A549 (cell line): ENCODE results near the gene HOMER2. TPM values are rescaled to one million over a fixed set of nuclear protein-coding genes. Genes with fewer than 3 reads are reported as not detected.
A peak's percentile ranks its signal among the peaks of the same experiment; 100 is the strongest.

ENCODE experiments used
- ATAC-seq, 2 experiments: fragments of 200-7000 bp in 1 of 2; fragments of >200 bp in 1 of 2; cut with Nextera tagmentation in 1 of 2; cut with Tn5 transposase in 1 of 2; 3 replicates each; pipeline versions ENCODE4 v1.8.0 to v1.9.1; 2018 to 2020; ENCODE audit warnings: mild to moderate bottlenecking in 1 of 2, moderate library complexity in 1 of 2
- CTCF ChIA-PET: fragments of 300-600 bp; sonication (Branson Sonifier 250); formaldehyde crosslinking; extraction: SDS; loops from one replicate; lab custom pipeline; 2021; ENCODE audit warnings: antibody characterized with exemption, inconsistent platforms; lab: Yijun Ruan, JAX
- POLR2A ChIA-PET: fragments of 350-600 bp; formaldehyde crosslinking; extraction: SDS; loops from one replicate; lab custom pipeline; 2021; ENCODE audit warnings: antibody characterized with exemption, inconsistent platforms; lab: Yijun Ruan, JAX
- DNase-seq, 2 experiments: peaks; one replicate each; pipeline versions ENCODE4 v3.0.0 to v3.0.0-alpha.2; 2011 to 2016; ENCODE audit warnings: low read depth in 1 of 2, low spot score in 1 of 2
- FAIRE-seq: peaks from 2 replicates; lab custom pipeline; 2011; peaks lifted over from hg19 to GRCh38; lab: Jason Lieb, UNC
- H3K27ac ChIP-seq, 2 experiments: fragments of >200 bp; sonication (Bioruptor Twin); formaldehyde crosslinking; 3 replicates each; pipeline ENCODE4 v1.5.1; 2016 to 2017
- H3K4me1 ChIP-seq: fragments of >200 bp; sonication (Bioruptor Twin); formaldehyde crosslinking; 3 replicates; pipeline ENCODE4 v1.6.1; 2016
- H3K4me2 ChIP-seq: fragments of >200 bp; sonication (Bioruptor Twin); formaldehyde crosslinking; 3 replicates; pipeline ENCODE4 v1.6.1; 2016
- H3K4me3 ChIP-seq: fragments of >200 bp; sonication (Bioruptor Twin); formaldehyde crosslinking; 3 replicates; pipeline ENCODE4 v1.5.1; 2016
- H3K9me3 ChIP-seq: fragments of >200 bp; sonication (Bioruptor Twin); formaldehyde crosslinking; 3 replicates; pipeline ENCODE4 v1.6.1; 2016
- BCL3 ChIP-seq: fragments of >200 bp; sonication (Bioruptor Twin); formaldehyde crosslinking; IDR thresholded peaks from 3 replicates; pipeline ENCODE4 v1.6.1; 2016
- BHLHE40 ChIP-seq: IDR thresholded peaks from 2 replicates; pipeline ENCODE4 v1.6.1; 2012; ENCODE audit warnings: low read depth, low read length, inconsistent platforms
- CEBPB ChIP-seq, 2 experiments: fragments of >200 bp in 1 of 2; sonication (Bioruptor Twin) in 1 of 2; formaldehyde crosslinking in 1 of 2; IDR thresholded peaks; 2 replicates each; pipeline ENCODE4 v1.6.1; 2012 to 2016
- CTCF ChIP-seq: fragments of >200 bp; sonication (Bioruptor Twin); formaldehyde crosslinking; IDR thresholded peaks from 3 replicates; pipeline ENCODE4 v1.5.1; 2016
- EHF ChIP-seq: fragments of 250-450 bp; sonication (Bioruptor Pico); IDR thresholded peaks from 2 replicates; pipeline ENCODE4 v1.5.0; 2020; ENCODE audit warnings: mild to moderate bottlenecking
- HDAC2 ChIP-seq: fragments of 200-600 bp; sonication (generic); IDR thresholded peaks from 2 replicates; pipeline ENCODE4 v1.6.1; 2016
- HMGXB4 ChIP-seq: fragments of 250-450 bp; sonication (Bioruptor Pico); IDR thresholded peaks from 2 replicates; pipeline ENCODE4 v1.5.0; 2021; ENCODE audit warnings: mild to moderate bottlenecking, moderate library complexity, borderline replicate concordance
- HOXB13 ChIP-seq: fragments of 250-450 bp; sonication (Bioruptor Pico); IDR thresholded peaks from 2 replicates; pipeline ENCODE4 v1.5.0; 2020; ENCODE audit warnings: low read depth, mild to moderate bottlenecking, moderate library complexity
- HOXB5 ChIP-seq: fragments of 250-450 bp; sonication (Bioruptor Pico); IDR thresholded peaks from 2 replicates; pipeline ENCODE4 v1.5.0; 2020; ENCODE audit warnings: mild to moderate bottlenecking, moderate library complexity
- KDM1A ChIP-seq: fragments of 200-600 bp; sonication (generic); IDR thresholded peaks from 2 replicates; pipeline ENCODE4 v1.6.1; 2016; ENCODE audit warnings: low read depth, mild to moderate bottlenecking
- MAZ ChIP-seq: fragments of 150-350 bp; IDR thresholded peaks from 2 replicates; pipeline ENCODE4 v1.6.1; 2014; ENCODE audit warnings: antibody characterized with exemption, low read depth, low read length, borderline replicate concordance
- PBX3 ChIP-seq: IDR thresholded peaks from 2 replicates; pipeline ENCODE4 v1.6.1; 2012
- POLR2A ChIP-seq: IDR thresholded peaks from 2 replicates; pipeline ENCODE4 v1.6.1; 2012; ENCODE audit warnings: mild to moderate bottlenecking, low read length
- RAD21 ChIP-seq, 2 experiments: fragments of >200 bp in 1 of 2; sonication (Bioruptor Twin) in 1 of 2; formaldehyde crosslinking in 1 of 2; IDR thresholded peaks in 1 of 2; conservative IDR thresholded peaks in 1 of 2; 2 replicates in 1 of 2; 3 replicates in 1 of 2; pipeline ENCODE4 v1.6.1; 2012 to 2018; ENCODE audit warnings: inconsistent platforms in 1 of 2
- RFX5 ChIP-seq: fragments of 450-650 bp; IDR thresholded peaks from 2 replicates; pipeline ENCODE4 v1.7.1; 2014; ENCODE audit warnings: antibody characterized with exemption, mild to moderate bottlenecking, moderate library complexity
- RNF2 ChIP-seq: fragments of 200-600 bp; sonication (generic); IDR thresholded peaks from 2 replicates; pipeline ENCODE4 v1.6.1; 2016; ENCODE audit warnings: low read depth, mild to moderate bottlenecking, antibody characterized with exemption, moderate library complexity, borderline replicate concordance
- SREBF2 ChIP-seq: fragments of 450-650 bp; IDR thresholded peaks from 2 replicates; pipeline ENCODE4 v1.6.1; 2014; ENCODE audit warnings: mild to moderate bottlenecking, moderate library complexity
- TFCP2L1 ChIP-seq: fragments of 250-450 bp; sonication (Bioruptor Pico); IDR thresholded peaks from 2 replicates; pipeline ENCODE4 v1.5.0; 2021; ENCODE audit warnings: mild to moderate bottlenecking
- TP53 ChIP-seq: fragments of 250-450 bp; sonication (Bioruptor Pico); IDR thresholded peaks from 2 replicates; pipeline ENCODE4 v1.5.0; 2021; ENCODE audit warnings: mild to moderate bottlenecking, moderate library complexity
- ZFP36 ChIP-seq: fragments of 450-650 bp; IDR thresholded peaks from 2 replicates; pipeline ENCODE4 v1.6.1; 2014; ENCODE audit warnings: borderline replicate concordance; ENCODE audit not compliant: partially characterized antibody
- ZSCAN20 ChIP-seq: fragments of 250-450 bp; sonication (Bioruptor Pico); IDR thresholded peaks from 2 replicates; pipeline ENCODE4 v1.8.0; 2022; ENCODE audit warnings: mild to moderate bottlenecking, moderate library complexity
- WGBS: methylation state at CpG from one replicate; pipeline ENCODE4 v1.1.6; 2017; ENCODE audit errors: missing lambda C conversion rate; 5-methylcytosine and 5-hydroxymethylcytosine counted together
- polyA plus RNA-seq, 4 experiments: library from polyadenylated mRNA; depleted of rRNA in 3 of 4; stranded (reverse); fragments of >200 nt; fragmentation: RNase III in 1 of 4; extraction: RNeasy Plus Mini Kit Qiagen cat#74134 plus additional on column Dnase treatment in 1 of 4; gene quantifications; 2 replicates in 3 of 4; 3 replicates in 1 of 4; pipeline ENCODE4 v1.2.3, GENCODE V29; 2011 to 2017

Gene HOMER2
- polyA plus RNA-seq, 2 of the 4 experiments (the other 2 are of a cell fraction): 9.4 to 15.4 TPM

GRCh38 chr15:82808634-82809041, 143.9 kb downstream of the HOMER2 start:
- no peaks in the 10 kb centered on the region for H3K9me3 ChIP-seq
- peak overlapping the region; percentile 77 for H3K4me2 ChIP-seq
- peaks cover 17% of the 10 kb centered on the region for H3K4me1 ChIP-seq
- 60% methylated on average over 9 of the region's 9 CpGs for WGBS
- POLR2A ChIA-PET: interaction anchor here (0.9 kb wide), 2 partner anchors 58 to 268 kb away, joined by 3 to 4 read pairs; partner anchors contain the start of gene RPS17
- ATAC-seq: no peak
- no peak for TF ChIP-seq HOXB13 (CRISPR knock-in tag)
- TF ChIP-seq CTCF: no peak
- TF ChIP-seq HMGXB4 (CRISPR knock-in tag): no peak
- TF ChIP-seq CEBPB (IDR thresholded peaks at IDR 0.05): no peak
- TF ChIP-seq BHLHE40: no peak
- no peak for TF ChIP-seq HDAC2
- no peak for TF ChIP-seq HOXB5 (CRISPR knock-in tag)
- no peak for TF ChIP-seq TFCP2L1 (CRISPR knock-in tag)
- no peak for TF ChIP-seq ZFP36
- TF ChIP-seq RFX5: no peak
- TF ChIP-seq TP53 (CRISPR knock-in tag): no peak
- no peak for TF ChIP-seq ZSCAN20 (CRISPR knock-in tag)
- no peak for TF ChIP-seq MAZ
- no peak for TF ChIP-seq KDM1A
- no peak for TF ChIP-seq SREBF2
- no peak for TF ChIP-seq RNF2
- no peak for TF ChIP-seq POLR2A
- TF ChIP-seq RAD21 (conservative IDR thresholded peaks at IDR 0.05 in 1 of 2, IDR thresholded peaks at IDR 0.05 in 1 of 2): no peak
- TF ChIP-seq BCL3: no peak
- CTCF ChIA-PET: interaction anchor here (0.6 to 2.4 kb wide), 7 partner anchors 9 to 369 kb away, joined by 3 to 6 read pairs (median 3); partner anchors contain the start of gene RPS17
- no peak for DNase-seq
- no peak for FAIRE-seq
- H3K4me3 ChIP-seq: peak overlapping the region; percentile 65; the same call in 2 of the 3 replicates
- peak overlapping the region; percentile 34 to 78; a peak in 5 of 6 replicates for H3K27ac ChIP-seq

- ATAC-seq (no peak), DNase-seq (no peak), FAIRE-seq (no peak)
- ChIA-PET CTCF (interaction anchor here (0.7 to 2.4 kb wide), 5 partner anchors 8 to 268 kb away, joined by 3 to 6 read pairs (median 3); partner anchors contain the start of gene RPS17), POLR2A (interaction anchor here (0.9 kb wide), 2 partner anchors 58 to 268 kb away, joined by 3 to 4 read pairs; partner anchors contain the start of gene RPS17)
- Histone ChIP-seq H3K9me3 (no peaks in the 10 kb centered on the region), H3K27ac (no peak overlapping the region; a peak in 1 of 6 replicates), H3K4me1 (peaks cover 17% of the 10 kb centered on the region), H3K4me2 (peak overlapping the region; percentile 77; the same call in 2 of the 3 replicates), H3K4me3 (no peak overlapping the region)
- TF ChIP-seq ZFP36 (no peak), CTCF (no peak), PBX3 (no peak), EHF (CRISPR knock-in tag) (no peak)
- WGBS: 79% methylated on average over 11 of the region's 11 CpGs
Observed at GRCh38 chr15:82807920-82808633, 144.4 kb downstream of the HOMER2 start.
